Gastroesophageal sphincter (tissue), 3 donors: ENCODE data around the gene KCTD19.

Source experiments
- CTCF ChIP-seq, 4 experiments: fragments of 200-600 bp in 2 of 4; fragments of 450-650 bp in 2 of 4; sonication (generic) in 1 of 4; IDR thresholded peaks; one replicate each; pipeline ENCODE4 v1.5.1; 2017 to 2019; ENCODE audit warnings: antibody characterized with exemption in 4 of 4, mild to moderate bottlenecking in 2 of 4, moderate library complexity in 2 of 4
- EP300 ChIP-seq: sonication (generic); formaldehyde crosslinking; IDR thresholded peaks from one replicate; pipeline ENCODE4 v1.6.1; 2017; ENCODE audit warnings: antibody characterized with exemption, mild to moderate bottlenecking
- POLR2A ChIP-seq, 2 donors: fragments of 450-650 bp; IDR thresholded peaks; one replicate each; pipeline ENCODE4 v1.6.1; 2017; ENCODE audit warnings: antibody characterized with exemption in 2 of 2, mild to moderate bottlenecking in 2 of 2, moderate library complexity in 1 of 2

GRCh38 chr16:67265834-67266233, 60.7 kb downstream of the KCTD19 start:
- TF ChIP-seq CTCF (IDR thresholded peaks at IDR 0.05) (no peak), POLR2A (IDR thresholded peaks at IDR 0.05) (no peak), EP300 (no peak)
